ENCODE measurements around the gene OPCML.

Gene OPCML

GRCh38 chr11:133123796-133124195 lies 408.5 kb downstream of the OPCML start:
- no peak for DNase-seq (ENCODE audit: low spot score)

- DNase-seq (ENCODE audit: low spot score): no peak
Observed at GRCh38 chr11:133123366-133123765, 408.9 kb downstream of the OPCML start.

GRCh38 chr11:133122256-133122655 lies 410.0 kb downstream of the OPCML start:
- no peak for DNase-seq (ENCODE audit: low spot score)

GRCh38 chr11:133118563-133119268 lies 413.6 kb downstream of the OPCML start:
- DNase-seq (ENCODE audit: low spot score): no peak

GRCh38 chr11:133115099-133115498 lies 417.2 kb downstream of the OPCML start:
- no peak for DNase-seq (ENCODE audit: low spot score)

GRCh38 chr11:133107763-133108162 lies 424.5 kb downstream of the OPCML start:
- DNase-seq (ENCODE audit: low spot score): no peak

GRCh38 chr11:133107136-133107535 lies 425.2 kb downstream of the OPCML start:
- no peak for DNase-seq (ENCODE audit: low spot score)

GRCh38 chr11:133106417-133106816 lies 425.9 kb downstream of the OPCML start:
- DNase-seq (ENCODE audit: low spot score): no peak

- no peak for DNase-seq (ENCODE audit: low spot score)
Observed at GRCh38 chr11:133104009-133104744, 428.1 kb downstream of the OPCML start.

GRCh38 chr11:133096981-133097380 lies 435.3 kb downstream of the OPCML start:
- DNase-seq (ENCODE audit: low spot score): no peak

GRCh38 chr11:133086518-133086917 lies 445.8 kb downstream of the OPCML start:
- DNase-seq (ENCODE audit: low spot score): no peak

GRCh38 chr11:133082841-133083488 lies 449.3 kb downstream of the OPCML start:
- peak; percentile 96 for DNase-seq (ENCODE audit: low spot score)

- DNase-seq (ENCODE audit: low spot score): no peak
Observed at GRCh38 chr11:133082453-133082781, 449.9 kb downstream of the OPCML start.

- peak; percentile 36 for DNase-seq (ENCODE audit: low spot score)
Observed at GRCh38 chr11:133081730-133082452, 450.4 kb downstream of the OPCML start.

GRCh38 chr11:133081020-133081419 lies 451.3 kb downstream of the OPCML start:
- no peak for DNase-seq (ENCODE audit: low spot score)

GRCh38 chr11:133078591-133079404 lies 453.5 kb downstream of the OPCML start:
- peak; percentile 74 for DNase-seq (ENCODE audit: low spot score)

GRCh38 chr11:133078012-133078411 lies 454.3 kb downstream of the OPCML start:
- no peak for DNase-seq (ENCODE audit: low spot score)

- DNase-seq (ENCODE audit: low spot score): no peak
Observed at GRCh38 chr11:133075351-133075750, 456.9 kb downstream of the OPCML start.

GRCh38 chr11:133072858-133073582 lies 459.3 kb downstream of the OPCML start:
- DNase-seq (ENCODE audit: low spot score): no peak

GRCh38 chr11:133072378-133072777 lies 459.9 kb downstream of the OPCML start:
- no peak for DNase-seq (ENCODE audit: low spot score)

- no peak for DNase-seq (ENCODE audit: low spot score)
Observed at GRCh38 chr11:133070791-133071190, 461.5 kb downstream of the OPCML start.

Measured in D341Med (cell line).